LNCaP clone FGC (cell line): ENCODE measurements around the gene TUBB6.

Experiments used
- DNase-seq: peaks from one replicate; pipeline ENCODE4 v3.0.0-alpha.2; 2011; ENCODE audit warnings: low read depth
- H3K4me3 ChIP-seq: 2 replicates; pipeline ENCODE4 v1.5.1; 2011; ENCODE audit warnings: mild to moderate bottlenecking, low read depth, low read length, control low read depth
- CTCF ChIP-seq: IDR thresholded peaks from 2 replicates; pipeline ENCODE4 v1.5.1; 2012; ENCODE audit warnings: mild to moderate bottlenecking; ENCODE audit not compliant: control insufficient read depth, insufficient read depth; ENCODE audit errors: extremely low read depth

TUBB6 gene

DNA sequence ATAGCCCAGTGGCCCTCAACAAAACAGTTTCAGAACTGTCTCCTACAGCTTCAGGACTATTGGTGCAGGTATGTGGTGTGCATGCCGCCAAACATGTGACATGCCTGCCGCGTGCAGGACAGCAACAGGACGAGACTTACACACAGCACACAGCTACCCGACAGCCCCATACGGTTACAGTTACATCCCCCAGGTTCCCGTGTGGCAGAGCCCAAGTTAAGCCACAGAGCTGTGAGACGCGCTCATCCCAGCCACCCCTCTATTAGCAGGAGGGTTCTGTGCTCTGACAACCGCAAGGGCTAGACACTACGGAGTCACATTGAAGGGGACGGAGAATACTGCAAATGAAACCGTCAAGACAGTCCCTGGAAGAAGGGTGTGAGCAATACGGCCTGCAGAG is 16.4 kb upstream of the TUBB6 start:
- no peak for TF ChIP-seq CTCF
- H3K4me3 ChIP-seq: no peak overlapping the region
- DNase-seq: no peak

DNA sequence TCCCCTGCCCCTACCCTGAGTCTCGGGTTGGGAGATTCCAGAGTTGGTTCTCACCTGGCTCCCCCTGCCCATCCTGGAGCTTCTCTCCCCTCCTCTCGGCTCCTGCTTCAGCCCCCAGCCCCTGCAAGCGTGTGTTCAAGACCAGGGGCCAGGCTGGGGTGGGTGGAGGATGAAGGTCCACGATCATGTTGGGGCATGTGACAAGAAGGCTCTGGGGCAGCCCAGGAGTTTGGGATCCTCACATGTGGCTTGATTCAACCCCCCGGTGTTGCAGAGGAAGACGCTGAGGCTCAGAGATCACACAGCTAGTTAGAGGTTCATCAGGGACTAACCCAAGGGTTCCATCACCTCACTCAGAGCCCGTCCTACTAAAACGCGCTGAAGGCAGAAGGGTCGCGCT is 14.2 kb upstream of the TUBB6 start:
- H3K4me3 ChIP-seq: no peak overlapping the region
- DNase-seq: no peak
- no peak for TF ChIP-seq CTCF

GRCh38 chr18:12295389-12296086 is 12.5 kb upstream of the TUBB6 start:
- no peak for TF ChIP-seq CTCF
- no peak overlapping the region for H3K4me3 ChIP-seq
- no peak for DNase-seq

- H3K4me3 ChIP-seq: no peak overlapping the region
- DNase-seq: no peak
- no peak for TF ChIP-seq CTCF
Measured at GRCh38 chr18:12296087-12296403, 12.0 kb upstream of the TUBB6 start.

DNA sequence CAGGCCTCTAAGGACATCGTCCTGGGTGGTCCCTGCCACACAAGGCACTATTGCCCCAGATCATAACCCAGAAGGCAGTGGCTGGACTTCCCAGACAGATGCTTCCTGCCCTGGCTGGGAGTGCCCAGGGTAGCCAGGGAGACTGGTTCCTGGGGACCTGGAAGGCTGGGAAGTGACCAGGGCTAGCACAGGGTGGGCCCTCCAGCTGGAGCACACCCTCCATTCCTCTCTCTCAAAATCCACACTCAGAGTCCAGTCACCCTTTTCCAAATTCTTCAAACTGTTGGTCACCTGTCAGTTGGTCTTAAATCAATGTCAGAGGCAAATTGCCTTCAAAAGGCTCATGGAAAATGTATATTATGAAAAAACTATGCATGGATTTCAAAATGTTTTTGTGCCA is 11.6 kb upstream of the TUBB6 start:
- H3K4me3 ChIP-seq: no peak overlapping the region
- no peak for DNase-seq
- TF ChIP-seq CTCF: no peak

DNA sequence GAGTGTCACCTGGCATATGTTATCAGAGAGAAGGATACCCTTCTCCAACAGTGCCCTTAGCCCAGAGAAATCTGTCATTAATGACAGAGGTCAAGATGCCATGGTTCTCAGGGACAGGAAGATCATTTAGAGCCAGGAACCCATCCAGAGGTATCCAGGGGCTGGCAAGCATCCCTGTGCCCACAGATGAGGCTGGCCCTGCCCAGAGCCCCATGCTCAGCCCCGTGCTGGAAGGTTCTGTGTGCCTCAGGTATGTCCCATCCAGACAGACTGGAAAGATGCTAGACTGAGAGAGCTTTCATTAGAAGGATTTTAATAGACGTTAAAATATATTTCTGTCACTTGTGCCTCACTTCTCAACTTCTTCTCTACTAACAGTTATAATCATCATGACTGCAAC is 8.2 kb upstream of the TUBB6 start:
- no peak overlapping the region for H3K4me3 ChIP-seq
- DNase-seq: no peak
- no peak for TF ChIP-seq CTCF

DNA sequence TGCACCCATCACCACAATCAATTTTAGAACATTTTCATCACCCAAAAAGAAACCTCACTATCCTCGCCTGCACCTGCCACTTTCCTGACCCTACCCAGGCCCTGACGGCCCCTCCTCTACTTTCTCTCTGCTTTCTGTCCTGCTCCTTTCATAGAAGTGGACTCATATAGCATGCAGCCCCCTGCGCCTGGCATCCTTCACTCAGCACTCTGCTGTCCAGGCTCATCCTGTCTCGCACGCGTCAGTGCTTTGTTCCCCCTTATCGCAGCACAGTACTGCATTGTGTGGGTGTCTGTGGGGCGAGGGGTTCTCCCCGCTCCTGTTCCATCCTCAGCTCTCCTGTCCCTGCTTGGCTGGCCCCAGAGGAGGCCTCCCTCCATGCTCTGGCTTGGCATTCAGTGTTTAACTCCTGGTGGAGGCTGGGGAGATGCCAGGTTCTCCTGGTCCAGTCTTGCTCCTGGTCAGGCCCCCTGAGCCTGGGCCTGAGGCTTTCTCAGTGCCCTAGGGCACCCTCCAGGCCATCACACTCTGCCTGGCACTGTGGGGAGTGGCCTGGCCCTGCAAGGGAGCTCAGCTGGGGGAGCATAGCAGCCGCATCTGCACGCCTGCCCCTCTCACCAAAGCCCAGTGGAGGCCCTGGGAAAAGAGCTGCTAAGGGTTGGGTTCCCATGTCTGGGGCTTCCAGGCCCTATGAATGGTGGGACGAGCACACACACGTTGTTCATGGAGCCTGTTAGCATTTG is 6.6 kb upstream of the TUBB6 start:
- TF ChIP-seq CTCF: no peak
- no peak overlapping the region for H3K4me3 ChIP-seq
- no peak for DNase-seq
